HCT116 (cell line): Measurements from ENCODE around the gene IL18RAP. TPM values are rescaled to one million over a fixed set of nuclear protein-coding genes. Genes with fewer than 3 reads are reported as not detected.

Experiments
- ATAC-seq: fragments of 200-7000 bp; cut with Tn5 transposase; 2 replicates; pipeline ENCODE4 v1.9.1; 2020; ENCODE audit warnings: mild to moderate bottlenecking, moderate library complexity
- BruUV-seq: library from RNA; stranded (reverse); fragments of 400-500 nt; replicated peaks from 2 replicates; lab custom pipeline; 2021; lab: Mats Ljungman, UMichigan
- CTCF ChIA-PET: fragments of 300-600 bp; sonication (Branson Sonifier 250); formaldehyde crosslinking; loops from one replicate; lab custom pipeline; 2021; ENCODE audit warnings: antibody characterized with exemption; lab: Charles Lee
- POLR2A ChIA-PET: fragments of 300-600, 350-600 bp; sonication (Branson Sonifier 250); formaldehyde crosslinking; loops from one replicate; lab custom pipeline; 2021; ENCODE audit warnings: antibody characterized with exemption; lab: Charles Lee
- RAD21 ChIA-PET, 2 experiments: fragments of 300-600 bp; sonication (Branson Sonifier 250); formaldehyde crosslinking; loops; one replicate each; lab custom pipeline; 2023; ENCODE audit warnings: low total read pairs in 2 of 2; ENCODE audit not compliant: uncharacterized antibody in 2 of 2, unreplicated experiment in 2 of 2, low non-redundant PET in 1 of 2; lab: Charles Lee
- DNase-seq: peaks from one replicate; pipeline ENCODE4 v3.0.0-alpha.2; 2010; ENCODE audit warnings: low read depth, low spot score
- H2AFZ ChIP-seq: fragments of 200-600 bp; shearing (Covaris generic), sonication (generic); 2 replicates; pipeline ENCODE4 v1.6.1; 2017; ENCODE audit warnings: low read depth, mixed run types, mixed read lengths, antibody characterized with exemption, low read length; ENCODE audit not compliant: poor library complexity, severe bottlenecking
- H3K27ac ChIP-seq: 2 replicates; pipeline ENCODE4 v1.5.1; 2012; ENCODE audit warnings: low read depth, low read length
- H3K27me3 ChIP-seq: fragments of 200-600 bp; sonication (generic); 2 replicates; pipeline ENCODE4 v1.6.1; 2016; ENCODE audit warnings: mixed run types, low read length, mixed read lengths; ENCODE audit not compliant: insufficient read depth
- H3K36me3 ChIP-seq, 2 experiments: fragments of 200-500 bp in 1 of 2; fragments of 200-600 bp in 1 of 2; sonication (Bioruptor generic) in 1 of 2; sonication (generic) in 1 of 2; 2 replicates each; pipeline versions ENCODE4 v1.5.1 to v1.6.1; 2014 to 2016; ENCODE audit warnings: low read length in 2 of 2, inconsistent platforms in 1 of 2, mixed read lengths in 1 of 2, mixed run types in 1 of 2; ENCODE audit not compliant: insufficient read depth in 2 of 2, control insufficient read depth in 1 of 2
- H3K4me1 ChIP-seq, 2 experiments: fragments of 200-600 bp in 1 of 2; sonication (generic) in 1 of 2; 2 replicates each; pipeline versions ENCODE4 v1.5.1 to v1.6.1; 2012 to 2017; ENCODE audit warnings: low read length in 2 of 2, inconsistent platforms in 1 of 2, mild to moderate bottlenecking in 1 of 2, mixed read lengths in 1 of 2, mixed run types in 1 of 2, moderate library complexity in 1 of 2; ENCODE audit not compliant: insufficient read depth in 2 of 2, control insufficient read depth in 1 of 2
- H3K4me2 ChIP-seq: fragments of 200-600 bp; sonication (generic); 2 replicates; pipeline ENCODE4 v1.6.1; 2017; ENCODE audit warnings: mixed run types, low read length, mixed read lengths
- H3K4me3 ChIP-seq, 2 experiments: fragments of 200-600 bp in 1 of 2; sonication (generic) in 1 of 2; replicated peaks in 1 of 2; 2 replicates each; pipeline ENCODE4 v1.5.1; 2011 to 2016; ENCODE audit warnings: low read length in 2 of 2, control low read depth in 1 of 2, low read depth in 1 of 2, mild to moderate bottlenecking in 1 of 2, mixed read lengths in 1 of 2, mixed run types in 1 of 2
- H3K79me2 ChIP-seq: fragments of 200-600 bp; sonication (generic); 2 replicates; pipeline ENCODE4 v1.6.1; 2017; ENCODE audit warnings: mild to moderate bottlenecking, mixed run types, low read length, moderate library complexity, mixed read lengths; ENCODE audit not compliant: insufficient read depth
- H3K9ac ChIP-seq: fragments of 200-600 bp; sonication (generic); 2 replicates; pipeline ENCODE4 v1.6.1; 2016; ENCODE audit warnings: low read length, mixed read lengths
- H3K9me2 ChIP-seq: fragments of 200-600 bp; sonication (generic), shearing (Covaris generic); 2 replicates; pipeline ENCODE4 v1.6.1; 2017; ENCODE audit warnings: mixed run types, mild to moderate bottlenecking, moderate library complexity; ENCODE audit not compliant: insufficient read depth
- H3K9me3 ChIP-seq, 2 experiments: fragments of 200-500 bp in 1 of 2; fragments of 200-600 bp in 1 of 2; sonication (Bioruptor generic) in 1 of 2; sonication (generic) in 1 of 2; 2 replicates each; pipeline ENCODE4 v1.6.1; 2014 to 2017; ENCODE audit warnings: low read length in 2 of 2, mixed read lengths in 2 of 2, inconsistent platforms in 1 of 2, low read depth in 1 of 2, mild to moderate bottlenecking in 1 of 2, mixed run types in 1 of 2, moderate library complexity in 1 of 2; ENCODE audit not compliant: control insufficient read depth in 1 of 2, insufficient read depth in 1 of 2
- H4K20me1 ChIP-seq: fragments of 200-600 bp; sonication (generic), shearing (Covaris generic); 2 replicates; pipeline ENCODE4 v1.6.1; 2017; ENCODE audit warnings: mixed run types, mild to moderate bottlenecking, moderate library complexity; ENCODE audit not compliant: insufficient read depth
- ATF3 ChIP-seq: IDR thresholded peaks from 2 replicates; pipeline ENCODE4 v1.6.1; 2012
- CBX3 ChIP-seq: IDR thresholded peaks from 2 replicates; pipeline ENCODE4 v1.6.1; 2012; ENCODE audit warnings: low read depth
- CTCF ChIP-seq, 3 experiments: fragments of 200-600 bp in 1 of 3; sonication (generic) in 1 of 3; IDR thresholded peaks in 2 of 3; conservative IDR thresholded peaks in 1 of 3; 2 replicates each; pipeline ENCODE4 v1.5.1; 2012 to 2017; ENCODE audit warnings: low read depth in 2 of 3, low read length in 2 of 3, antibody characterized with exemption in 1 of 3, borderline replicate concordance in 1 of 3, control low read depth in 1 of 3, mild to moderate bottlenecking in 1 of 3, mixed read lengths in 1 of 3, mixed run types in 1 of 3, moderate library complexity in 1 of 3; ENCODE audit not compliant: insufficient read depth in 1 of 3
- EGR1 ChIP-seq: IDR thresholded peaks from 2 replicates; pipeline ENCODE4 v1.6.1; 2012; ENCODE audit warnings: low read depth
- ELF1 ChIP-seq: IDR thresholded peaks from 2 replicates; pipeline ENCODE4 v1.6.1; 2012; ENCODE audit warnings: low read depth, borderline replicate concordance
- EZH2 ChIP-seq: fragments of 200-600 bp; sonication (generic); IDR thresholded peaks from 2 replicates; pipeline ENCODE4 v1.6.1; 2017; ENCODE audit warnings: antibody characterized with exemption, mixed run types
- EZH2phosphoT487 ChIP-seq: fragments of 200-600 bp; IDR thresholded peaks from 2 replicates; pipeline ENCODE4 v1.6.1; 2018; ENCODE audit warnings: antibody characterized with exemption, borderline replicate concordance
- FOSL1 ChIP-seq: IDR thresholded peaks from 2 replicates; pipeline ENCODE4 v1.6.1; 2012; ENCODE audit warnings: low read depth
- POLR2AphosphoS5 ChIP-seq: IDR thresholded peaks from 2 replicates; pipeline ENCODE4 v1.6.1; 2011; ENCODE audit warnings: mild to moderate bottlenecking, low read depth, low read length, moderate library complexity
- RAD21 ChIP-seq: IDR thresholded peaks from 2 replicates; pipeline ENCODE4 v1.6.1; 2012; ENCODE audit warnings: low read depth, mild to moderate bottlenecking
- SIN3A ChIP-seq: IDR thresholded peaks from 2 replicates; pipeline ENCODE4 v1.6.1; 2012; ENCODE audit warnings: low read depth
- SP1 ChIP-seq: IDR thresholded peaks from 2 replicates; pipeline ENCODE4 v1.6.1; 2012; ENCODE audit warnings: low read depth
- TCF7L2 ChIP-seq: IDR thresholded peaks from 2 replicates; pipeline ENCODE4 v1.7.0; 2011; ENCODE audit warnings: borderline replicate concordance, inconsistent platforms; ENCODE audit not compliant: insufficient read depth, insufficient read length; ENCODE audit errors: extremely low read depth
- ZBTB33 ChIP-seq: IDR thresholded peaks from 2 replicates; pipeline ENCODE4 v1.6.1; 2011; ENCODE audit warnings: mild to moderate bottlenecking, low read length, moderate library complexity; ENCODE audit not compliant: insufficient replicate concordance; ENCODE audit errors: extremely low read depth
- ZFX ChIP-seq: fragments of 450-650 bp; IDR thresholded peaks from 2 replicates; pipeline ENCODE4 v1.6.1; 2017
- intact Hi-C: fragments of 100-400 bp; cut with micrococcal nuclease; formaldehyde crosslinking; loops from 2 replicates; pipeline ENCODE4 v1.10.0; 2022
- total RNA-seq: library from RNA; stranded (reverse); gene quantifications from one replicate; pipeline ENCODE4 v1.2.1, GENCODE V29; 2021; ENCODE audit not compliant: unreplicated experiment

The IL18RAP gene
- total RNA-seq, 1 experiment from 2014 or later = not detected

GRCh38 chr2:102484310-102485061 is 61.5 kb downstream of the IL18RAP start (continued):
- TF ChIP-seq POLR2AphosphoS5 (no peak), ELF1 (no peak), ZFX (no peak), CTCF (IDR thresholded peaks at IDR 0.05 in 2 of 3, conservative IDR thresholded peaks at IDR 0.05 in 1 of 3; ENCODE audit: borderline replicate concordance in 1 of 3, insufficient read depth in 1 of 3, low read depth in 2 of 3, low read length in 2 of 3) (no peak)

GRCh38 chr2:102485147-102485785 is 62.3 kb downstream of the IL18RAP start:
- Histone ChIP-seq H3K27me3 (peaks cover 8% of the 10 kb centered on the region; the same call in 1 of the 2 replicates), H3K9ac (no peak overlapping the region), H2AFZ (no peak overlapping the region), H3K9me3 (no peaks in the 10 kb centered on the region), H4K20me1 (no peaks in the 10 kb centered on the region), H3K9me2 (no peaks in the 10 kb centered on the region), H3K4me2 (no peak overlapping the region), H3K27ac (no peak overlapping the region), H3K36me3 (no peaks in the 10 kb centered on the region), H3K4me1 (no peaks in the 10 kb centered on the region; a peak in 1 of 4 replicates), H3K4me3 (no peak overlapping the region), H3K79me2 (no peaks in the 10 kb centered on the region)
- ATAC-seq = no peak
- POLR2A ChIA-PET = no interaction called here
- RAD21 ChIA-PET = no interaction called here
- BruUV-seq = no TSS peak
- CTCF ChIA-PET = interaction anchor here (2.6 kb wide), 1 partner anchor 12 kb away, joined by 14 read pairs; the partner anchor contains the start of gene SLC9A4
- intact Hi-C loops = no loop called here
- TF ChIP-seq ZBTB33 (no peak), ATF3 (no peak), FOSL1 (no peak), POLR2AphosphoS5 (no peak), EZH2 (no peak), CTCF (IDR thresholded peaks at IDR 0.05 in 2 of 3, conservative IDR thresholded peaks at IDR 0.05 in 1 of 3; ENCODE audit: borderline replicate concordance in 1 of 3, insufficient read depth in 1 of 3, low read depth in 2 of 3, low read length in 2 of 3) (no peak), CBX3 (no peak), EGR1 (no peak), EZH2phosphoT487 (no peak), RAD21 (no peak), ELF1 (no peak), ZFX (no peak), SP1 (no peak), TCF7L2 (no peak), SIN3A (no peak)
- no peak for DNase-seq
